Cardiac muscle cell (in vitro differentiated cells and primary cell): ENCODE data around the gene DOK6. TPM values are rescaled to one million over a fixed set of nuclear protein-coding genes. Genes with fewer than 3 reads are reported as not detected.
"Not testable (repeated sequence)": the region's sequence is repeated elsewhere in the genome, so short reads cannot be mapped to it uniquely, and the experiment has no call there.

Source experiments
- DNase-seq, 2 donors: peaks; one replicate each; pipeline versions ENCODE4 v3.0.0 to v3.0.0-alpha.2; 2010 to 2017; ENCODE audit warnings: low read depth in 1 of 2, low spot score in 1 of 2
- H3K27ac ChIP-seq: fragments of 200-600 bp; sonication (generic); 2 replicates; pipeline ENCODE4 v1.5.1; 2016
- H3K27me3 ChIP-seq: fragments of 200-600 bp; sonication (generic); 2 replicates; pipeline ENCODE4 v1.6.0; 2016; ENCODE audit warnings: control low read depth
- H3K36me3 ChIP-seq: fragments of 200-600 bp; sonication (generic); 2 replicates; pipeline ENCODE4 v1.5.1; 2016; ENCODE audit warnings: control low read depth
- H3K4me1 ChIP-seq: fragments of 200-600 bp; sonication (generic); 2 replicates; pipeline ENCODE4 v1.8.1; 2017; ENCODE audit warnings: low read depth, mild to moderate bottlenecking, mixed run types
- H3K4me3 ChIP-seq: fragments of 200-600 bp; sonication (generic); 2 replicates; pipeline ENCODE4 v1.5.1; 2016; ENCODE audit warnings: mild to moderate bottlenecking
- H3K9me3 ChIP-seq: fragments of 200-600 bp; sonication (generic); 2 replicates; pipeline ENCODE4 v1.5.1; 2017; ENCODE audit warnings: low read depth, mild to moderate bottlenecking, control low read depth
- polyA plus RNA-seq: library from polyadenylated mRNA; unstranded; fragments of >200 nt; fragmentation: Nextera tagmentation; extraction: Ambion mirVana; gene quantifications from 2 replicates; pipeline ENCODE4 v1.2.1, GENCODE V29; 2016
- total RNA-seq: library from RNA; depleted of rRNA; stranded (reverse); fragments of >200 nt; gene quantifications from 2 replicates; pipeline ENCODE4 v1.2.3, GENCODE V29; 2016
- TF ChIP-seq, protein P1 (sequence below): IDR thresholded peaks from 2 replicates; pipeline ENCODE4 v1.5.1; 2012; ENCODE audit warnings: low read depth, mild to moderate bottlenecking, low read length

The DOK6 gene
- total and polyA plus RNA-seq, 2 experiments from 2014 or later: 13.2 to 13.9 TPM

DNA sequence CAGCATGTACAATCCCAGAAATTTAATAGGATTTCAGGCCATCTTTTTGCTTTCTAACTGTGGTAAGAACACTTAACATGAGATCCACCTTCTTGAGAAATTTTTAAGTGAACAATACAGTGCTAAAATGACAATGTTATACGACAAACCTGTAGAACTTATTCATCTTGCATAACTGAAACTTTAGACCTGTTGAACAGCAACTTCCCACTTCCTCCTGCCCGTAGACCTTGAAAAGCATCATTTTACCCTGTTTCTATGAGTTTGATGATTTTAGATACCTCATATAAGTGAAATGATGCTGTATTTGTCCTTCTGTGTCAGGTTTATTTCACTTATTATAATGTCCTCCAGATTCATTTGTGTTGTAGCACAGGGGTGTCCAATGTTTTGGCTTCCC, 418.8 kb downstream of the DOK6 start:
- H3K36me3 ChIP-seq: no peaks in the 10 kb centered on the region
- no peak overlapping the region for H3K27ac ChIP-seq
- DNase-seq: no peak
- no peaks in the 10 kb centered on the region for H3K4me1 ChIP-seq
- TF ChIP-seq, protein P1, sequence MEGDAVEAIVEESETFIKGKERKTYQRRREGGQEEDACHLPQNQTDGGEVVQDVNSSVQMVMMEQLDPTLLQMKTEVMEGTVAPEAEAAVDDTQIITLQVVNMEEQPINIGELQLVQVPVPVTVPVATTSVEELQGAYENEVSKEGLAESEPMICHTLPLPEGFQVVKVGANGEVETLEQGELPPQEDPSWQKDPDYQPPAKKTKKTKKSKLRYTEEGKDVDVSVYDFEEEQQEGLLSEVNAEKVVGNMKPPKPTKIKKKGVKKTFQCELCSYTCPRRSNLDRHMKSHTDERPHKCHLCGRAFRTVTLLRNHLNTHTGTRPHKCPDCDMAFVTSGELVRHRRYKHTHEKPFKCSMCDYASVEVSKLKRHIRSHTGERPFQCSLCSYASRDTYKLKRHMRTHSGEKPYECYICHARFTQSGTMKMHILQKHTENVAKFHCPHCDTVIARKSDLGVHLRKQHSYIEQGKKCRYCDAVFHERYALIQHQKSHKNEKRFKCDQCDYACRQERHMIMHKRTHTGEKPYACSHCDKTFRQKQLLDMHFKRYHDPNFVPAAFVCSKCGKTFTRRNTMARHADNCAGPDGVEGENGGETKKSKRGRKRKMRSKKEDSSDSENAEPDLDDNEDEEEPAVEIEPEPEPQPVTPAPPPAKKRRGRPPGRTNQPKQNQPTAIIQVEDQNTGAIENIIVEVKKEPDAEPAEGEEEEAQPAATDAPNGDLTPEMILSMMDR: no peak
- no peak overlapping the region for H3K4me3 ChIP-seq
- no peaks in the 10 kb centered on the region for H3K9me3 ChIP-seq
- no peaks in the 10 kb centered on the region for H3K27me3 ChIP-seq

DNA sequence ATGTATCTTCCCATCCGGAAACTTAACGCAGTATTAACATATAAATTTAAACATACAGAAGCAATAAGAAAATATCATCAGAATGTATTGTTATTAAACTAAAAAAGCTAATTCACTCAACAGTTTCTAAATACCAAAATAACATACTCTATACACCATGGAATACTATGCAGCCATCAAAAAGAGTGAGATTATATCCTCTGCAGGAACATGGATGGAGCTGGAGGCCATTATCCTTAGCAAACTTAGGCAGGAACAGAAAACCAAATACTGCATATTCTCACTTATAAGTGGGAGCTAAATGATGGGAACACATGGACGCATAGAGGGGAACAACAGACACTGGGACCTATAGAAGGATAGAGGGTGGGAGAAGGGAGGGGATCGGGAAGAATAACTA, 419.9 kb downstream of the DOK6 start:
- no peaks in the 10 kb centered on the region for H3K4me1 ChIP-seq
- H3K4me3 ChIP-seq: no peak overlapping the region

DNA sequence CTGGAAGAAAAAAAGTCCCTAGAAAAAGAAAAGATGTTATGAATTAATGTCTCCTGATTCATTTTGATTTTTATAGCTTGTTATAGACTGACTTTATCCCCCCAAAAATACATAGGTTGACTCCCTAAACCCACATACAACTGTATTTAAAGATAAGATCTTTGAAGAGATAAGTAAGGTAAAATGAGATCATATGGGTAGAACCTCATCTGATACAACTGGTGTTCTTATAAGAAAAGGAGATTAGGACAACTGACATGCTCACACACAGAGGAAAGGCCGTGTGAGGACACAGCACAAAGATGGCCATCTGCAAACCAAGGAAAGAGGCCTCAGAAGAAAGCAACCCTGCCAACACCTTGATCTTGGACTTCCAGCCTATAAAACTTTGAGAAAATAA, 429.5 kb downstream of the DOK6 start:
- DNase-seq: no peak
- Histone ChIP-seq H3K9me3 (no peaks in the 10 kb centered on the region), H3K27ac (no peak overlapping the region), H3K4me3 (no peak overlapping the region), H3K36me3 (no peaks in the 10 kb centered on the region), H3K27me3 (no peaks in the 10 kb centered on the region), H3K4me1 (no peaks in the 10 kb centered on the region)
- TF ChIP-seq, protein P1: no peak

More for the DNA sequence above, 419.9 kb downstream of the DOK6 start:
- H3K27me3 ChIP-seq: no peaks in the 10 kb centered on the region
- no peak for DNase-seq
- H3K36me3 ChIP-seq: no peaks in the 10 kb centered on the region
- H3K27ac ChIP-seq: no peak overlapping the region
- no peaks in the 10 kb centered on the region for H3K9me3 ChIP-seq
- TF ChIP-seq, protein P1: no peak

DNA sequence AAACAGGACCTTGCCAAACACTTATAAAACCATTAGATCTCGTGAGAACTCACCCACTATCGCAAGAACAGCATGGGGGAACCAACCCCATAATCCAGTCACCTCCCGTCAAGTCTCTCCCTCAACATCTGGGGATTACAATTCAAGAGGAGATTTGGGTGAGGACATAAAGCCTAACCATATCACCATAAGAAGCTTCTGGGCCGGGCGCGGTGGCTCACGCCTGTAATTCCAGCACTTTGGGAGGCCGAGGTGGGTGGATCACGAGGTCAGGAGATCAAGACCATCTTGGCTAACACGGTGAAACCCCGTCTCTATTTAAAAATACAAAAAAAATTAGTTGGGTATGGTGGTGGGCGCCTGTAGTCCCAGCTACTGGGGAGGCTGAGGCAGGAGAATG, 434.3 kb downstream of the DOK6 start:
- DNase-seq, H3K4me1 ChIP-seq, H3K36me3 ChIP-seq, H3K4me3 ChIP-seq, H3K9me3 ChIP-seq, H3K27me3 ChIP-seq, H3K27ac ChIP-seq: not testable (repeated sequence)

DNA sequence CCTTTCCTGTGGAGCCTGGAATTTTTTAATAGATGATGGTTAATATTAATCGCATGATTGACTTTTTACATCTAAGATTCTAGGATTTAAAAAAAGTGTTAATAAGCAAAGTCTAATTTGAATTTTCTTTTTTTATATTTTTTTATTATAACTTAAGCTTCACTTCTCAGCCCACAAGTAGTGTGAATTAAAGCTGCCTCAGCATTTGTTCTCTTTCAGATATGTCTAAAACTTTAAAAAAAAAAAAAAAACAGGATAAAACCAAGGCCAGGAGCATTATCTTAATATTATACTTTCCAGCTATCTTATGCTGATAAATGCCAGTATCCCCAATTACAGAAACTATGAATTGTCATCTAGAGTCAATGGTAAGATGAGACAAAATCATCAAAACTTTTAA, 437.3 kb downstream of the DOK6 start:
- no peak overlapping the region for H3K4me3 ChIP-seq
- DNase-seq: no peak
- no peaks in the 10 kb centered on the region for H3K36me3 ChIP-seq
- no peak overlapping the region for H3K27ac ChIP-seq
- H3K27me3 ChIP-seq: no peaks in the 10 kb centered on the region
- no peaks in the 10 kb centered on the region for H3K4me1 ChIP-seq
- TF ChIP-seq, protein P1: no peak
- H3K9me3 ChIP-seq: no peaks in the 10 kb centered on the region

DNA sequence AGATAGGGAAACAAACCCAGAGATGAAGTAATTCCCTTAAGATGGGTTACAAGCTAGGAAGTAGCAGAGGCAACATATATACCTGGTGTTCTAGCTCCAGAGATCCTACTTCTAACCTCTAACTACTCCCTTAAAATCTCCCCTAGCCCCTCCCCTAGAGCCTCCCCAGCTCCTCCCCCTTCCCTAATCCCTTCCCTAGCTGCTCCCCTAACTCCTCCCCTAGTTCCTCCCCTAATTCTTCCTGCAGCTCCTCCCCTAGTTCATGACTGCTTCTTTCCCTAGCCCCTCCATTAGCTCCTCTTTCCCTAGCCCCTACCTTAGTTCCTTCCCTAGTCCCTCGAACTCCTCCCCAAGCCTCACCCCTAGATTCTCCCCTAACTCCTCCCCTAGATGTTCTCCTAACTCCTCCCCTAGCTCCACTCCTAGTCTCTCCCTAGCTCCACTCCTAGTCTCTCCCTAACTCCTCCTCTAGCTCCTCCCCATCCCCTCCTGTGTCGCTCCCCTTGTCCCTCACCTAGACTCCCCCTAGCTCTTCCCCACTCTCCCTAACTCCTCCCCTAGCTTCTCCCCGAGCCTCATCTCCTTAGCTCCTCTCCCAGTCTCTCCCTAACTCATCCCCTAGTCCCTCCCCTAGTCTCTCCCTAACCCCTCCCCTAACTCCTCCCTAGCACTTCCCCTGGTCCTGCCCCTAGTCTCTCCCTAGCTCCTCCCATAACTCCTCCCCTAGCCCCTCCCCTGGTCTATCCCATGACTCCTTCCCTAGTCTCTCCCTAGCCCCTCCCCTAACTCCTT, 438.1 kb downstream of the DOK6 start:
- no peaks in the 10 kb centered on the region for H3K9me3 ChIP-seq
- no peak overlapping the region for H3K4me3 ChIP-seq
- TF ChIP-seq, protein P1: no peak
- H3K36me3 ChIP-seq: no peaks in the 10 kb centered on the region
- H3K4me1 ChIP-seq: no peaks in the 10 kb centered on the region
- DNase-seq: no peak
- no peak overlapping the region for H3K27ac ChIP-seq
- no peaks in the 10 kb centered on the region for H3K27me3 ChIP-seq
